Mammary microvascular endothelial cell (primary cell): Measurements from ENCODE around the gene OLA1. TPM values are rescaled to one million over a fixed set of nuclear protein-coding genes. Genes with fewer than 3 reads are reported as not detected.

Experiments
- total RNA-seq: library from RNA; depleted of rRNA; stranded (reverse); fragments of >200 nt; gene quantifications from 2 replicates; pipeline ENCODE4 v1.2.3, GENCODE V29; 2015

OLA1 gene
- total RNA-seq = 116 and 135 TPM in 2 replicates

DNA sequence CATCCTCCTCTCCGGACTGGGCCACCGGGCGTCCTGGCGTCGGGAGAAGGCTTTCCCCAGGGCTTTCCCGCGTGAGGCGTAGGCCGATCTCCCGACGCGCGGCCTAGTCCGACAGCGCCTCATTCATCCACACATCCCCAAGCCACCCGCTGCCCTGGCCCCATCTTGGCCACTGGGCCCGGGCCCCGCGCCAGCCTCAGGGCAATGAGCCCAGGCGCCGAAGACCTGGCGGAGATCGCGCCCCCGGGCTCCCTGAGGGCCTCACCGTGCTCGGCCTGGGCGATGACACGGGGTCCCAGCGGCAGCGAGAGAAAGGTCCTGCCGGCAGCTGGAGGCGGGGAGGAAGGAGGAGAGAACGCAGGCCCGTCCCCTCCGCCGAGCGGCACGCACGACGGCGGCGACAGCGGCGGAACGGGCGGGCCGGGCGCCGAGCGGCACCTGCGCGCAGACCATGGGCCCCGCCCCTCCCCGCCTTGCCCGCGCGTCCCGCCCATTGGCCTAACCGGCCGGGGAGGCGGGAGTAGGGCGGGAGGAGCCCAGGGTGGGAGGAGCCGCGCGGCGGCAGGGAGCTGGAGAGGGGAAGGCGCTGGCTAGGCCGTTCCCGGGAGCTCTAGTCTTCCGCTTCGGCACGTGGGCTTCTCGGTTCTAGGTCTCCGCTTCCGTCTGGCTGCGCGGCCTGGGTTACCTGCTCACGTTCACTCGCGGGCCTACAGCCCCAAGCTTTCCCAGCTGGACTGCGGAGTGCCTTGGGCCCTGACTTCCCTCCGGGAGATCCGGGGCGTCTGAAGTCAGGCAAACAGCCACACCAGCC lies at the start of gene OLA1:
TSS of gene OLA1 (minus strand) at position 346 of the 811 bp plus-strand sequence. CDS start 1,717 bp downstream, outside the sequence.

Other genes starting within 250 kb of the OLA1 start
- gene SP9, start 86.4 kb upstream of the OLA1 start, total RNA-seq = not detected in 2 replicates
- 13.4 and 16.3 TPM in 2 replicates for gene SCRN3, start 147.2 kb upstream of the OLA1 start, total RNA-seq
- gene GPR155, start 238.5 kb upstream of the OLA1 start, total RNA-seq = 0.74 and 0.80 TPM in 2 replicates